CD4-positive, CD25-positive, alpha-beta regulatory T cell (primary cell): ENCODE data around the gene OR10G2. TPM values are rescaled to one million over a fixed set of nuclear protein-coding genes. Genes with fewer than 3 reads are reported as not detected.

Source experiments
- polyA plus RNA-seq, 4 donors: library from polyadenylated mRNA; unstranded; fragments of 300-500 nt; fragmentation: Illumina TruSeq; gene quantifications; one replicate each; pipeline ENCODE4 v1.2.3, GENCODE V29; 2021
- total RNA-seq: library from RNA; stranded (reverse); gene quantifications from one replicate; pipeline ENCODE4 v1.2.3, GENCODE V29; 2022

OR10G2 gene
- total and polyA plus RNA-seq, 5 donors from 2014 or later: not detected

Other genes with a start within 250 kb of the OR10G2 start
- gene CHD8, start 178.8 kb downstream of the OR10G2 start, total RNA-seq: 142 TPM
- 10 to 100 TPM; 15.3 to 30.9 (median 20.9) TPM for gene CHD8, start 178.8 kb downstream of the OR10G2 start, polyA plus RNA-seq
- gene RAB2B, start 158.0 kb downstream of the OR10G2 start, total RNA-seq: 32.6 TPM
- gene RAB2B, start 158.0 kb downstream of the OR10G2 start, polyA plus RNA-seq: 10 to 100 TPM; 12.1 to 19.8 (median 14.8) TPM
- 128 TPM for gene TOX4, start 157.7 kb downstream of the OR10G2 start, total RNA-seq
- 100 to 1,000 TPM in 1 of 4 donors, 10 to 100 TPM in 3; 90.0 to 114 (median 95.4) TPM for gene TOX4, start 157.7 kb downstream of the OR10G2 start, polyA plus RNA-seq
- 59.0 TPM for gene METTL3, start 123.6 kb downstream of the OR10G2 start, total RNA-seq
- 10 to 100 TPM; 20.6 to 32.6 (median 23.9) TPM for gene METTL3, start 123.6 kb downstream of the OR10G2 start, polyA plus RNA-seq
- gene SALL2, start 108.6 kb downstream of the OR10G2 start, total RNA-seq: 2.8 TPM
- gene SALL2, start 108.6 kb downstream of the OR10G2 start, polyA plus RNA-seq: 1 to 10 TPM in 3 of 4 donors, under 1 TPM in 1; 0.73 to 2.1 (median 1.9) TPM
- gene OR10G3, start 54.9 kb downstream of the OR10G2 start, total RNA-seq: not detected
- not detected for gene OR10G3, start 54.9 kb downstream of the OR10G2 start, polyA plus RNA-seq
- not detected for gene OR4E2, start 18.9 kb upstream of the OR10G2 start, total RNA-seq
- gene OR4E2, start 18.9 kb upstream of the OR10G2 start, polyA plus RNA-seq: not detected
- gene OR4E1, start 38.9 kb upstream of the OR10G2 start, total RNA-seq: not detected
- gene OR4E1, start 38.9 kb upstream of the OR10G2 start, polyA plus RNA-seq: under 1 TPM in 1 of 4 donors, not detected in 3; 0.18 TPM